K562 (cell line): ENCODE results near the gene ARHGAP24.

Experiments
- CTCF ChIP-seq, 3 experiments: IDR thresholded peaks in 2 of 3; conservative IDR thresholded peaks in 1 of 3; 2 replicates each; pipeline ENCODE4 v1.5.1; 2011 to 2012; ENCODE audit warnings: low read length in 3 of 3, mild to moderate bottlenecking in 3 of 3, control low read depth in 2 of 3, improper control_type of control experiment in 1 of 3, inconsistent platforms in 1 of 3, low read depth in 1 of 3, mixed read lengths in 1 of 3, moderate library complexity in 1 of 3; ENCODE audit not compliant: insufficient read depth in 2 of 3
- E2F4 ChIP-seq: sonication (generic); formaldehyde crosslinking; IDR thresholded peaks from 2 replicates; pipeline ENCODE4 v1.8.0; 2022; ENCODE audit warnings: mild to moderate bottlenecking, low read depth, missing genetic modification reagents
- ZNF398 ChIP-seq: fragments of 250-450 bp; sonication (Bioruptor Pico); IDR thresholded peaks from 2 replicates; pipeline ENCODE4 v1.8.0; 2021; ENCODE audit warnings: moderate library complexity, mild to moderate bottlenecking, inconsistent platforms

GRCh38 chr4:85744950-85745349 is 270.0 kb downstream of the ARHGAP24 start:
- TF ChIP-seq CTCF (IDR thresholded peaks at IDR 0.05 in 2 of 3, conservative IDR thresholded peaks at IDR 0.05 in 1 of 3; ENCODE audit: insufficient read depth in 2 of 3, low read depth in 1 of 3, low read length in 3 of 3) (no peak), ZNF398 (CRISPR knock-in tag) (no peak), E2F4 (CRISPR knock-in tag) (no peak)
